ENCODE results near the gene RPL36A. TPM values are rescaled to one million over a fixed set of nuclear protein-coding genes. Genes with fewer than 3 reads are reported as not detected.

The RPL36A gene
- total and polyA plus RNA-seq, 2 of the 13 experiments (the other 11 are each of a cell fraction or from before 2014, with no cell fraction given) = 1,152 to 1,716 TPM

GRCh38 chrX:101408532-101408841 is 17.7 kb downstream of the RPL36A start (continued):
- TF ChIP-seq KDM5A (IDR thresholded peaks at IDR 0.05; ENCODE audit: borderline replicate concordance, low read length) (peak; percentile 72), ZBTB43 (CRISPR knock-in tag; conservative IDR thresholded peaks at IDR 0.05) (no peak), MED13 (CRISPR knock-in tag; IDR thresholded peaks at IDR 0.05) (no peak), GATAD2A (CRISPR knock-in tag; IDR thresholded peaks at IDR 0.05) (no peak), PITX1 (CRISPR knock-in tag; IDR thresholded peaks at IDR 0.05) (no peak), ZNF703 (CRISPR knock-in tag; IDR thresholded peaks at IDR 0.05; ENCODE audit: borderline replicate concordance) (no peak)

- H3K9ac ChIP-seq (ENCODE audit: insufficient read depth, low read depth, low read length) = peak overlapping the region; percentile 97
- in situ Hi-C loops (cut with HindIII; ENCODE audit: extremely low pct_ligation_motif_present, low pct_unique_long_range_greater_than_20kb) = no loop called here
- ATAC-seq = no peak
- WGBS (ENCODE audit: low lambda C conversion rate) = 0% methylated on average over 6 of the region's 6 CpGs
- POLR2A ChIA-PET = no interaction called here
- peak overlapping the region; percentile 97 for H3K27ac ChIP-seq (ENCODE audit: extremely low read length, insufficient read depth, low read length)
- peak overlapping the region; percentile 66 to 79 (median 73) for H3K4me3 ChIP-seq (replicated peaks in 1 of 3; ENCODE audit: insufficient read depth in 1 of 3, low read depth in 2 of 3, low read length in 3 of 3)
- no peaks in the 10 kb centered on the region for H3K27me3 ChIP-seq (ENCODE audit: control insufficient read depth in 1 of 2, insufficient read depth in 2 of 2, low read length in 2 of 2)
- H3K9me3 ChIP-seq (ENCODE audit: low read length) = no peaks in the 10 kb centered on the region
- H3K4me2 ChIP-seq (ENCODE audit: low read depth, low read length) = peak overlapping the region; percentile 71
- no TSS peak for BruUV-seq (replicated peaks)
- peaks cover 8% of the 10 kb centered on the region for H3K4me1 ChIP-seq (ENCODE audit: insufficient read depth, low read length)
- FAIRE-seq = no peak
- intact Hi-C loops (cut with micrococcal nuclease; ENCODE audit: unreplicated experiment) = loop anchor here (5.0 kb wide), 1 partner anchor 62 kb away; the partner anchor contains the start of gene TIMM8A
- peaks cover 0 to 14% of the 10 kb centered on the region in 2 experiments; a peak in 3 of 5 replicates for H3K36me3 ChIP-seq (replicated peaks in 1 of 2; ENCODE audit: control insufficient read depth in 1 of 2, insufficient read depth in 2 of 2, low read length in 2 of 2)
- peaks cover 49% of the 10 kb centered on the region for H3K79me2 ChIP-seq (ENCODE audit: insufficient read depth, low read length)
- TF ChIP-seq ZNF747 (CRISPR knock-in tag; IDR thresholded peaks at IDR 0.05; ENCODE audit: borderline replicate concordance) (no peak), ARNT (IDR thresholded peaks at IDR 0.05) (no peak), NAIF1 (CRISPR knock-in tag; IDR thresholded peaks at IDR 0.05; ENCODE audit: borderline replicate concordance) (no peak), ZC3H4 (CRISPR knock-in tag; IDR thresholded peaks at IDR 0.05; ENCODE audit: borderline replicate concordance) (no peak), ZNF75D (CRISPR knock-in tag; IDR thresholded peaks at IDR 0.05; ENCODE audit: borderline replicate concordance) (no peak), SAFB2 (CRISPR knock-in tag; IDR thresholded peaks at IDR 0.05; ENCODE audit: borderline replicate concordance, low read depth) (no peak), ZBTB34 (CRISPR knock-in tag; IDR thresholded peaks at IDR 0.05) (no peak), EZH2 (conservative IDR thresholded peaks at IDR 0.05; ENCODE audit: low read depth, low read length) (no peak), NPAS2 (CRISPR knock-in tag; IDR thresholded peaks at IDR 0.05; ENCODE audit: borderline replicate concordance) (no peak)
- no peak overlapping the region for H2AFZ ChIP-seq (ENCODE audit: low read length)
- peaks cover 5% of the 10 kb centered on the region; the same call in 1 of the 2 replicates for H4K20me1 ChIP-seq (ENCODE audit: insufficient read depth, low read length)
- CTCF ChIA-PET (ENCODE audit: low intra/inter-chr PET ratio, low total read pairs) = no interaction called here
- DNase-seq (ENCODE audit: low spot score) = no peak
These were observed 18.2 kb downstream of the RPL36A start for GRCh38 chrX:101409043-101409442.
